Measurements from ENCODE around the gene ATP11A.

ATP11A gene

DNA sequence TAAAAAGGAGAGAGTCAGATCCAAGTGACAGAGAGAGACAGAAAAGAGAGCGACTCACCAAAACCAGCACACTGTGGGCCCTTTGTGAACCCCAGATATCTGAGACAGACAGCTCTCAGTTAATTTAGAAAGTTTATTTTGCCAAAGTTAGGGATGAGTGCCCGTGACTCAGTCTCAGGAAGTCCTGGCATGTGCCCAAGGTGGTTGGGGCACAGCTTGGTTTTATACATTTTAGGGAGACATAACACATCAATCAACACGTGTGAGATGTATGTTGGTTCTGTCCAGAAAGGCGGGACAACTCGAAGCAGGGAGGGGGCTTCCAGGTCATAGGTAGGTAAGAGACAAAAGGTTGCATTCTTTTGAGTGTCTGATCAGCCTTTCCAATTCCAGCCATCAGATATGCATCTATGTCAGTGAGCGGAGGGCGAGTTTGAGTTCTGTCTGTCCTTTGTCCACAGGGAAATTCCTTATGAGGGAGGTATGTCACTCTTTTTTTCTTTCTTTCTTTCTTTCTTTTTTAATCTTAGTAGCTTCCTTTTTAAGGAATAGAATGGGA lies 37.2 kb upstream of the ATP11A start:
- no peaks in the 10 kb centered on the region for H3K36me3 ChIP-seq (ENCODE audit: insufficient read depth, low read length)
- no peak overlapping the region for H3K4me2 ChIP-seq (ENCODE audit: insufficient read depth, low read length)
- H3K27ac ChIP-seq (ENCODE audit: low read length) = no peak overlapping the region
- H3K9ac ChIP-seq (ENCODE audit: low read depth, low read length) = no peak overlapping the region
- no peaks in the 10 kb centered on the region for H3K9me3 ChIP-seq (ENCODE audit: insufficient read depth, low read length, severe bottlenecking)
- TF ChIP-seq, protein P1, sequence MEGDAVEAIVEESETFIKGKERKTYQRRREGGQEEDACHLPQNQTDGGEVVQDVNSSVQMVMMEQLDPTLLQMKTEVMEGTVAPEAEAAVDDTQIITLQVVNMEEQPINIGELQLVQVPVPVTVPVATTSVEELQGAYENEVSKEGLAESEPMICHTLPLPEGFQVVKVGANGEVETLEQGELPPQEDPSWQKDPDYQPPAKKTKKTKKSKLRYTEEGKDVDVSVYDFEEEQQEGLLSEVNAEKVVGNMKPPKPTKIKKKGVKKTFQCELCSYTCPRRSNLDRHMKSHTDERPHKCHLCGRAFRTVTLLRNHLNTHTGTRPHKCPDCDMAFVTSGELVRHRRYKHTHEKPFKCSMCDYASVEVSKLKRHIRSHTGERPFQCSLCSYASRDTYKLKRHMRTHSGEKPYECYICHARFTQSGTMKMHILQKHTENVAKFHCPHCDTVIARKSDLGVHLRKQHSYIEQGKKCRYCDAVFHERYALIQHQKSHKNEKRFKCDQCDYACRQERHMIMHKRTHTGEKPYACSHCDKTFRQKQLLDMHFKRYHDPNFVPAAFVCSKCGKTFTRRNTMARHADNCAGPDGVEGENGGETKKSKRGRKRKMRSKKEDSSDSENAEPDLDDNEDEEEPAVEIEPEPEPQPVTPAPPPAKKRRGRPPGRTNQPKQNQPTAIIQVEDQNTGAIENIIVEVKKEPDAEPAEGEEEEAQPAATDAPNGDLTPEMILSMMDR (IDR thresholded peaks at IDR 0.05; ENCODE audit: borderline replicate concordance, extremely low read depth, low read length, poor library complexity, severe bottlenecking) = no peak
- no peak for TF ChIP-seq EZH2 (IDR thresholded peaks at IDR 0.05; ENCODE audit: borderline replicate concordance, low read depth, low read length, severe bottlenecking)
- H3K27me3 ChIP-seq (ENCODE audit: insufficient read depth, low read length, poor library complexity) = peaks cover 6% of the 10 kb centered on the region
- ATAC-seq (ENCODE audit: insufficient read depth, low read depth) (no peak), DNase-seq (no peak)
- no peaks in the 10 kb centered on the region for H4K20me1 ChIP-seq (ENCODE audit: insufficient read depth, low read length)
- no peaks in the 10 kb centered on the region for H3K4me1 ChIP-seq (ENCODE audit: insufficient read depth, low read length)
- no peak overlapping the region for H2AFZ ChIP-seq (ENCODE audit: low read depth, low read length)
- H3K4me3 ChIP-seq (ENCODE audit: low read depth in 1 of 2, low read length in 2 of 2) = no peak overlapping the region
- H3K79me2 ChIP-seq (ENCODE audit: insufficient read depth, low read length) = no peaks in the 10 kb centered on the region

DNA sequence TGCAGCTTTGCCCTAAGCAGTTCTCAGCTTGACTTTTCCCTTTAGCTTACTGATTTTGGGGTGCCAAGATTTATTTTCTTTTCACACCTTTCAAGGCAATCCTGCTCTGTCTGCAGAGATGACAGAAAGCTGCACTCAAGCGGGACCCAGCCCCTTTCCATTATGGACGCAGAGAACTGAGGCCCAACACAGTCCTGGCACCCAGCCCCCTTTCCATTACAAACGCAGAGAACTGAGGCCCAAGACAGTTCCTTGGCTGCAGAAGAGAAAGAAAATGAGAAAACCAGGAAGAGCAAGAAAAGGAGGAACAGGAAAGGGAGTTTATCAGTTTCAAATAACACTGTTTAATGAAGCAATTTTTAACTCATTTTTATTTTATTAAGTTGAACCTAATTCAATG lies 36.8 kb upstream of the ATP11A start:
- Histone ChIP-seq H4K20me1 (ENCODE audit: insufficient read depth, low read length) (no peaks in the 10 kb centered on the region), H3K4me1 (ENCODE audit: insufficient read depth, low read length) (no peaks in the 10 kb centered on the region), H3K36me3 (ENCODE audit: insufficient read depth, low read length) (no peaks in the 10 kb centered on the region), H3K79me2 (ENCODE audit: insufficient read depth, low read length) (no peaks in the 10 kb centered on the region), H3K4me3 (ENCODE audit: low read depth in 1 of 2, low read length in 2 of 2) (no peak overlapping the region), H3K27me3 (ENCODE audit: insufficient read depth, low read length, poor library complexity) (peaks cover 6% of the 10 kb centered on the region), H3K9me3 (ENCODE audit: insufficient read depth, low read length, severe bottlenecking) (no peaks in the 10 kb centered on the region), H2AFZ (ENCODE audit: low read depth, low read length) (no peak overlapping the region), H3K9ac (ENCODE audit: low read depth, low read length) (no peak overlapping the region), H3K27ac (ENCODE audit: low read length) (no peak overlapping the region), H3K4me2 (ENCODE audit: insufficient read depth, low read length) (no peak overlapping the region)
- DNase-seq (no peak), ATAC-seq (ENCODE audit: insufficient read depth, low read depth) (no peak)
- TF ChIP-seq EZH2 (IDR thresholded peaks at IDR 0.05; ENCODE audit: borderline replicate concordance, low read depth, low read length, severe bottlenecking) = no peak
- TF ChIP-seq, protein P1 (IDR thresholded peaks at IDR 0.05; ENCODE audit: borderline replicate concordance, extremely low read depth, low read length, poor library complexity, severe bottlenecking) = no peak

- peaks cover 6% of the 10 kb centered on the region for H3K27me3 ChIP-seq (ENCODE audit: insufficient read depth, low read length, poor library complexity)
- no peaks in the 10 kb centered on the region for H4K20me1 ChIP-seq (ENCODE audit: insufficient read depth, low read length)
- no peak overlapping the region for H3K27ac ChIP-seq (ENCODE audit: low read length)
- no peak overlapping the region for H3K4me2 ChIP-seq (ENCODE audit: insufficient read depth, low read length)
- no peaks in the 10 kb centered on the region for H3K36me3 ChIP-seq (ENCODE audit: insufficient read depth, low read length)
- ATAC-seq (ENCODE audit: insufficient read depth, low read depth) = no peak
- H3K9me3 ChIP-seq (ENCODE audit: insufficient read depth, low read length, severe bottlenecking) = no peaks in the 10 kb centered on the region
- no peak overlapping the region for H2AFZ ChIP-seq (ENCODE audit: low read depth, low read length)
- no peak overlapping the region for H3K4me3 ChIP-seq (ENCODE audit: low read depth in 1 of 2, low read length in 2 of 2)
- no peaks in the 10 kb centered on the region for H3K79me2 ChIP-seq (ENCODE audit: insufficient read depth, low read length)
- H3K9ac ChIP-seq (ENCODE audit: low read depth, low read length) = no peak overlapping the region
- no peaks in the 10 kb centered on the region for H3K4me1 ChIP-seq (ENCODE audit: insufficient read depth, low read length)
- no peak for DNase-seq
- TF ChIP-seq EZH2 (IDR thresholded peaks at IDR 0.05; ENCODE audit: borderline replicate concordance, low read depth, low read length, severe bottlenecking) = no peak
- TF ChIP-seq, protein P1 (IDR thresholded peaks at IDR 0.05; ENCODE audit: borderline replicate concordance, extremely low read depth, low read length, poor library complexity, severe bottlenecking) = no peak
Measured at GRCh38 chr13:112655913-112656312, 33.9 kb upstream of the ATP11A start.

Data from DND-41 (cell line).